GM12878 (cell line): Measurements from ENCODE around the gene TAF9B.
"Not testable (repeated sequence)": the region's sequence is repeated elsewhere in the genome, so short reads cannot be mapped to it uniquely, and the experiment has no call there.

Source experiments
- BRCA1 ChIP-seq: IDR thresholded peaks from 2 replicates; pipeline ENCODE4 v1.6.1; 2011; ENCODE audit warnings: low read depth, low read length, improper control_type of control experiment
- MXI1 ChIP-seq: fragments of 150-350 bp; IDR thresholded peaks from 2 replicates; pipeline ENCODE4 v1.6.1; 2011; ENCODE audit warnings: low read depth, mild to moderate bottlenecking, inconsistent platforms, low read length, improper control_type of control experiment
- POLR2A ChIP-seq: IDR thresholded peaks from 2 replicates; pipeline ENCODE4 v1.6.1; 2011; ENCODE audit warnings: low read depth, mild to moderate bottlenecking, low read length
- TF ChIP-seq, protein P1 (sequence below), 3 experiments: IDR thresholded peaks in 2 of 3; conservative IDR thresholded peaks in 1 of 3; 2 replicates each; pipeline ENCODE4 v1.5.1; 2011; ENCODE audit warnings: low read depth in 3 of 3, low read length in 3 of 3, mild to moderate bottlenecking in 3 of 3, control low read depth in 2 of 3, moderate library complexity in 2 of 3, inconsistent platforms in 1 of 3, mixed read lengths in 1 of 3; ENCODE audit not compliant: control insufficient read depth in 2 of 3, insufficient read depth in 1 of 3; ENCODE audit errors: extremely low read depth in 1 of 3

DNA sequence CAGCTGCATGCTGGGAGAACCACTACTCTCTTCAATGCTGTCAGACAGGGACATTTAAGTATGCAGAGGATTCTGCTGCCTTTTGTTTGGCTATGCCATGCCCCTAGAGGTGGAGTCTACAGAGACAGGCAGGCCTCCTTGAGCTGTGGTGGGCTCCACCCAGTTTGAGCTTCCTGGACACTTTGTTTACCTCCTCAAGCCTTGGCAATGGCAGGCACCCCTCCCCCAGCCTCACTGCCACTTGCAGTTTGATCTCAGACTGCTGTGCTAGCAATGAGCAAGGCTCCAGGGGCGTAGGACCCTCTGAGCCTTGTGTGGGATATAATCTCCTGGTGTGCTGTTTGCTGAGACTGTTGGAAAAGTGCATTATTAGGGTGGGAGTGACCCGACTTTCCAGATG, 17.9 kb upstream of the TAF9B start:
- not testable (repeated sequence) for TF ChIP-seq MXI1, POLR2A, BRCA1
- TF ChIP-seq, protein P1, sequence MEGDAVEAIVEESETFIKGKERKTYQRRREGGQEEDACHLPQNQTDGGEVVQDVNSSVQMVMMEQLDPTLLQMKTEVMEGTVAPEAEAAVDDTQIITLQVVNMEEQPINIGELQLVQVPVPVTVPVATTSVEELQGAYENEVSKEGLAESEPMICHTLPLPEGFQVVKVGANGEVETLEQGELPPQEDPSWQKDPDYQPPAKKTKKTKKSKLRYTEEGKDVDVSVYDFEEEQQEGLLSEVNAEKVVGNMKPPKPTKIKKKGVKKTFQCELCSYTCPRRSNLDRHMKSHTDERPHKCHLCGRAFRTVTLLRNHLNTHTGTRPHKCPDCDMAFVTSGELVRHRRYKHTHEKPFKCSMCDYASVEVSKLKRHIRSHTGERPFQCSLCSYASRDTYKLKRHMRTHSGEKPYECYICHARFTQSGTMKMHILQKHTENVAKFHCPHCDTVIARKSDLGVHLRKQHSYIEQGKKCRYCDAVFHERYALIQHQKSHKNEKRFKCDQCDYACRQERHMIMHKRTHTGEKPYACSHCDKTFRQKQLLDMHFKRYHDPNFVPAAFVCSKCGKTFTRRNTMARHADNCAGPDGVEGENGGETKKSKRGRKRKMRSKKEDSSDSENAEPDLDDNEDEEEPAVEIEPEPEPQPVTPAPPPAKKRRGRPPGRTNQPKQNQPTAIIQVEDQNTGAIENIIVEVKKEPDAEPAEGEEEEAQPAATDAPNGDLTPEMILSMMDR (IDR thresholded peaks at IDR 0.05 in 2 of 3, conservative IDR thresholded peaks at IDR 0.05 in 1 of 3; ENCODE audit: control insufficient read depth in 2 of 3, extremely low read depth in 1 of 3, insufficient read depth in 1 of 3, low read depth in 3 of 3, low read length in 3 of 3), result not testable (repeated sequence)
